GM12878 (cell line): Measurements from ENCODE around the gene CHRM2. TPM values are rescaled to one million over a fixed set of nuclear protein-coding genes. Genes with fewer than 3 reads are reported as not detected.

Experiments
- ATAC-seq: fragments of 200-7000 bp; cut with Tn5 transposase; 3 replicates; pipeline ENCODE4 v1.9.1; 2020; ENCODE audit warnings: mild to moderate bottlenecking, moderate library complexity
- BruUV-seq: library from RNA; stranded (reverse); fragments of 400-500 nt; replicated peaks from 2 replicates; lab custom pipeline; 2021; lab: Mats Ljungman, UMichigan
- CTCF ChIA-PET: fragments of 300-600 bp; sonication (Branson Sonifier 250); formaldehyde crosslinking; extraction: SDS; loops from one replicate; lab custom pipeline; 2021; ENCODE audit warnings: inconsistent platforms; lab: Yijun Ruan, JAX
- POLR2A ChIA-PET: fragments of 350-600 bp; formaldehyde crosslinking; extraction: SDS; loops from one replicate; lab custom pipeline; 2021; ENCODE audit warnings: inconsistent platforms; lab: Charles Lee
- RAD21 ChIA-PET: fragments of 300-600 bp; sonication (Branson Sonifier 250); formaldehyde crosslinking; loops from one replicate; lab custom pipeline; 2023; ENCODE audit warnings: antibody characterized with exemption; ENCODE audit not compliant: unreplicated experiment; lab: Charles Lee
- SMC1A ChIA-PET: fragments of 300-600 bp; sonication (Branson Sonifier 250); formaldehyde crosslinking; loops from one replicate; lab custom pipeline; 2023; ENCODE audit not compliant: unreplicated experiment, uncharacterized antibody; lab: Charles Lee
- DNase-seq: peaks from one replicate; pipeline ENCODE4 v3.0.0-alpha.2; 2011; ENCODE audit warnings: low read depth, low spot score
- FAIRE-seq: peaks from 3 replicates; lab custom pipeline; 2011; peaks lifted over from hg19 to GRCh38; lab: Jason Lieb, UNC
- H2AFZ ChIP-seq: 2 replicates; pipeline ENCODE4 v1.6.0; 2011; ENCODE audit warnings: low read depth, low read length, control low read depth; ENCODE audit not compliant: control insufficient read depth
- H3K27ac ChIP-seq: 2 replicates; pipeline ENCODE4 v1.5.1; 2011; ENCODE audit warnings: control low read depth; ENCODE audit not compliant: control insufficient read depth, insufficient read depth
- H3K27me3 ChIP-seq, 2 experiments: replicated peaks in 1 of 2; 2 replicates each; pipeline versions ENCODE4 v1.6.0 to v1.6.1; 2011; ENCODE audit warnings: low read length in 1 of 2; ENCODE audit not compliant: control insufficient read depth in 2 of 2, insufficient read depth in 2 of 2
- H3K36me3 ChIP-seq, 2 experiments: 2 replicates each; pipeline ENCODE4 v1.5.1; 2011; ENCODE audit warnings: low read length in 1 of 2; ENCODE audit not compliant: control insufficient read depth in 2 of 2, insufficient read depth in 2 of 2
- H3K4me1 ChIP-seq: 2 replicates; pipeline ENCODE4 v1.6.1; 2011; ENCODE audit warnings: mild to moderate bottlenecking, low read length, moderate library complexity, mixed read lengths; ENCODE audit not compliant: control insufficient read depth, insufficient read depth
- H3K4me2 ChIP-seq: 2 replicates; pipeline ENCODE4 v1.6.0; 2011; ENCODE audit warnings: control low read depth; ENCODE audit not compliant: control insufficient read depth, insufficient read depth
- H3K4me3 ChIP-seq: fragments of 200-600 bp; sonication (generic); 2 replicates; pipeline ENCODE4 v1.5.1; 2016
- H3K79me2 ChIP-seq: 2 replicates; pipeline ENCODE4 v1.6.0; 2011; ENCODE audit warnings: low read length; ENCODE audit not compliant: control insufficient read depth, insufficient read depth
- H3K9ac ChIP-seq: 2 replicates; pipeline ENCODE4 v1.8.0; 2011; ENCODE audit warnings: low read length, control low read depth, mixed read lengths; ENCODE audit not compliant: control insufficient read depth, insufficient read depth
- H3K9me3 ChIP-seq: replicated peaks from 3 replicates; pipeline ENCODE4 v1.5.1; 2011; ENCODE audit warnings: mild to moderate bottlenecking, low read length; ENCODE audit not compliant: control insufficient read depth, insufficient read depth
- H4K20me1 ChIP-seq: 2 replicates; pipeline ENCODE4 v1.6.0; 2011; ENCODE audit not compliant: control insufficient read depth, insufficient read depth
- ATF2 ChIP-seq: IDR thresholded peaks from 2 replicates; pipeline ENCODE4 v1.6.1; 2012; ENCODE audit warnings: low read length, inconsistent platforms
- BCL11A ChIP-seq: IDR thresholded peaks from 2 replicates; pipeline ENCODE4 v1.6.1; 2011; ENCODE audit warnings: low read depth, low read length
- CBX3 ChIP-seq: fragments of 200-600 bp; sonication (generic); IDR thresholded peaks from 2 replicates; pipeline ENCODE4 v1.6.1; 2016; ENCODE audit warnings: low read depth, borderline replicate concordance
- CHD4 ChIP-seq: fragments of 200-600 bp; sonication (generic); IDR thresholded peaks from 2 replicates; pipeline ENCODE4 v1.6.1; 2016; ENCODE audit warnings: mild to moderate bottlenecking
- E2F4 ChIP-seq: IDR thresholded peaks from 2 replicates; pipeline ENCODE4 v1.6.1; 2012; ENCODE audit warnings: low read depth, low read length, improper control_type of control experiment
- IRF3 ChIP-seq: fragments of 450-650 bp; IDR thresholded peaks from 2 replicates; pipeline ENCODE4 v1.6.1; 2014; ENCODE audit warnings: mild to moderate bottlenecking
- MXI1 ChIP-seq: fragments of 150-350 bp; IDR thresholded peaks from 2 replicates; pipeline ENCODE4 v1.6.1; 2011; ENCODE audit warnings: low read depth, mild to moderate bottlenecking, inconsistent platforms, low read length, improper control_type of control experiment
- NBN ChIP-seq: fragments of 450-650 bp; IDR thresholded peaks from 2 replicates; pipeline ENCODE4 v1.6.1; 2016
- PML ChIP-seq: IDR thresholded peaks from 2 replicates; pipeline ENCODE4 v1.6.1; 2012; ENCODE audit warnings: low read length, inconsistent platforms
- REST ChIP-seq: IDR thresholded peaks from 2 replicates; pipeline ENCODE4 v1.6.1; 2012; ENCODE audit warnings: mild to moderate bottlenecking, low read depth, low read length
- RUNX3 ChIP-seq: IDR thresholded peaks from 2 replicates; pipeline ENCODE4 v1.6.1; 2012; ENCODE audit warnings: low read length, inconsistent platforms
- SRF ChIP-seq, 2 experiments: IDR thresholded peaks; 2 replicates each; pipeline ENCODE4 v1.6.1; 2011; ENCODE audit warnings: low read depth in 2 of 2, low read length in 2 of 2, mild to moderate bottlenecking in 1 of 2, moderate library complexity in 1 of 2
- TCF12 ChIP-seq: IDR thresholded peaks from 2 replicates; pipeline ENCODE4 v1.6.1; 2011; ENCODE audit warnings: low read depth, mild to moderate bottlenecking, low read length
- TCF3 ChIP-seq: IDR thresholded peaks from 2 replicates; pipeline ENCODE4 v1.6.1; 2012; ENCODE audit warnings: low read depth, mild to moderate bottlenecking, low read length, borderline replicate concordance; ENCODE audit not compliant: insufficient read depth
- ZBTB33 ChIP-seq: fragments of 450-650 bp; IDR thresholded peaks from 2 replicates; pipeline ENCODE4 v1.6.1; 2017; ENCODE audit warnings: mild to moderate bottlenecking
- WGBS: methylation state at CpG from one replicate; pipeline ENCODE4 v1.1.6; 2016; ENCODE audit warnings: low lambda C conversion rate; ENCODE audit not compliant: insufficient replicate concordance, insufficient coverage; ENCODE audit errors: missing lambda C conversion rate; 5-methylcytosine and 5-hydroxymethylcytosine counted together
- in situ Hi-C: fragments of 300-500 bp; cut with MboI; formaldehyde crosslinking; loops from 9 replicates; pipeline ENCODE4 v1.14.3; 2018; ENCODE audit warnings: mixed read lengths
- intact Hi-C: fragments of 100-400 bp; cut with micrococcal nuclease; formaldehyde crosslinking; loops from one replicate; pipeline ENCODE4 v1.14.2; 2022; ENCODE audit not compliant: unreplicated experiment
- polyA plus RNA-seq, 11 experiments: library from polyadenylated mRNA; depleted of rRNA in 4 of 11; unstranded in 6 of 11; stranded (reverse) in 5 of 11; fragments of >200 nt; fragmentation: Nextera tagmentation in 4 of 11; fragmentation: Illumina TruSeq in 1 of 11; extraction: Ambion mirVana in 4 of 11; extraction: Trizol in 1 of 11; gene quantifications; 1 replicate in 1 of 11; 2 replicates in 10 of 11; pipeline versions ENCODE4 v1.2.1 to v1.2.3, GENCODE V29; 2011 to 2016; ENCODE audit warnings: inconsistent platforms in 2 of 11, missing spikeins in 2 of 11, low read depth in 1 of 11
- total RNA-seq, 4 experiments: library from RNA; depleted of rRNA in 3 of 4; stranded (reverse); fragments of >200 nt in 3 of 4; fragmentation: Illumina TruSeq in 1 of 4; extraction: Trizol in 1 of 4; gene quantifications; 2 replicates each; pipeline versions ENCODE4 v1.2.1 to v1.2.3, GENCODE V29; 2013 to 2021

Gene CHRM2
- total and polyA plus RNA-seq, 10 of the 15 experiments (the other 5 are each of a cell fraction or from before 2014, with no cell fraction given) = 0.05 TPM; not detected in 9

- H3K79me2 ChIP-seq = no peaks in the 10 kb centered on the region
- H3K27me3 ChIP-seq = no peaks in the 10 kb centered on the region; a peak in 1 of 4 replicates
- H3K4me3 ChIP-seq = no peak overlapping the region
- H3K4me1 ChIP-seq = no peaks in the 10 kb centered on the region
- ChIA-PET SMC1A (interaction anchor here (0.6 kb wide), 1 partner anchor 53 kb away, joined by 3 read pairs; no protein-coding TSS in a partner anchor), CTCF (no interaction called here), POLR2A (no interaction called here), RAD21 (no interaction called here)
- ATAC-seq (no peak), DNase-seq (no peak), FAIRE-seq (no peak)
- H3K9ac ChIP-seq = no peak overlapping the region
- H3K36me3 ChIP-seq = no peaks in the 10 kb centered on the region
- WGBS = 0% methylated on average over 1 of the region's 1 CpG
- no peak overlapping the region for H3K27ac ChIP-seq
- no peaks in the 10 kb centered on the region for H4K20me1 ChIP-seq
- in situ Hi-C loops = no loop called here
- intact Hi-C loops = no loop called here
- no peaks in the 10 kb centered on the region for H3K9me3 ChIP-seq
- no peak overlapping the region for H2AFZ ChIP-seq
- H3K4me2 ChIP-seq = no peak overlapping the region
- BruUV-seq = no TSS peak
- TF ChIP-seq MXI1 (no peak), SRF (IDR thresholded peaks at IDR 0.05; ENCODE audit: low read depth in 2 of 2, low read length in 2 of 2) (no peak), BCL11A (no peak), RUNX3 (no peak), CBX3 (no peak), TCF3 (no peak), ZBTB33 (no peak), IRF3 (no peak), ATF2 (no peak), NBN (no peak), PML (no peak), REST (no peak), CHD4 (no peak), E2F4 (no peak), TCF12 (no peak)
Observed at GRCh38 chr7:136891850-136892249, 23.4 kb downstream of the CHRM2 start.
